A673 (cell line): ENCODE data around the gene AJM1.

Source experiments
- EZH2 ChIP-seq: fragments of 200-600 bp; sonication (generic); IDR thresholded peaks from 2 replicates; pipeline ENCODE4 v1.6.1; 2017; ENCODE audit warnings: borderline replicate concordance, low read depth, mild to moderate bottlenecking, mixed read lengths, antibody characterized with exemption, low read length; ENCODE audit not compliant: poor library complexity, severe bottlenecking
- TF ChIP-seq, protein P1 (sequence below): fragments of 300-800, 200-600 bp; sonication (generic); conservative IDR thresholded peaks from 2 replicates; pipeline ENCODE4 v1.5.1; 2017; ENCODE audit warnings: low read depth, mild to moderate bottlenecking, antibody characterized with exemption, low read length, moderate library complexity, mixed read lengths

GRCh38 chr9:136847088-136847825 is 5.0 kb downstream of the AJM1 start:
- no peak for TF ChIP-seq EZH2
- TF ChIP-seq, protein P1, sequence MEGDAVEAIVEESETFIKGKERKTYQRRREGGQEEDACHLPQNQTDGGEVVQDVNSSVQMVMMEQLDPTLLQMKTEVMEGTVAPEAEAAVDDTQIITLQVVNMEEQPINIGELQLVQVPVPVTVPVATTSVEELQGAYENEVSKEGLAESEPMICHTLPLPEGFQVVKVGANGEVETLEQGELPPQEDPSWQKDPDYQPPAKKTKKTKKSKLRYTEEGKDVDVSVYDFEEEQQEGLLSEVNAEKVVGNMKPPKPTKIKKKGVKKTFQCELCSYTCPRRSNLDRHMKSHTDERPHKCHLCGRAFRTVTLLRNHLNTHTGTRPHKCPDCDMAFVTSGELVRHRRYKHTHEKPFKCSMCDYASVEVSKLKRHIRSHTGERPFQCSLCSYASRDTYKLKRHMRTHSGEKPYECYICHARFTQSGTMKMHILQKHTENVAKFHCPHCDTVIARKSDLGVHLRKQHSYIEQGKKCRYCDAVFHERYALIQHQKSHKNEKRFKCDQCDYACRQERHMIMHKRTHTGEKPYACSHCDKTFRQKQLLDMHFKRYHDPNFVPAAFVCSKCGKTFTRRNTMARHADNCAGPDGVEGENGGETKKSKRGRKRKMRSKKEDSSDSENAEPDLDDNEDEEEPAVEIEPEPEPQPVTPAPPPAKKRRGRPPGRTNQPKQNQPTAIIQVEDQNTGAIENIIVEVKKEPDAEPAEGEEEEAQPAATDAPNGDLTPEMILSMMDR, result no peak
